HG03095 (cell line): ENCODE results near the gene TGDS.
"Not testable (repeated sequence)": the region's sequence is repeated elsewhere in the genome, so short reads cannot be mapped to it uniquely, and the experiment has no call there.

ENCODE experiments used
- ATAC-seq: cut with Tn5 transposase; IDR thresholded peaks from one replicate; pipeline ENCODE4 v1.9.1; 2021; ENCODE audit warnings: moderate library complexity; ENCODE audit not compliant: unreplicated experiment

TGDS gene

GRCh38 chr13:94595950-94596574 lies at the start of gene TGDS:
Gene TGDS, minus strand, starts transcription at chr13:94596152. Its CDS starts 16 bp downstream, at chr13:94596136.
- ATAC-seq: peak; percentile 98

GRCh38 chr13:94641409-94641941 lies 45.5 kb upstream of the TGDS start:
- ATAC-seq: no peak

GRCh38 chr13:94640721-94641120 lies 44.8 kb upstream of the TGDS start:
- ATAC-seq: no peak

- ATAC-seq: not testable (repeated sequence)
These were observed 41.7 kb upstream of the TGDS start for GRCh38 chr13:94637677-94638076.

GRCh38 chr13:94636942-94637578 lies 41.1 kb upstream of the TGDS start:
- no peak for ATAC-seq

- ATAC-seq: not testable (repeated sequence)
These were observed 40.1 kb upstream of the TGDS start for GRCh38 chr13:94636096-94636495.

- no peak for ATAC-seq
These were observed 36.5 kb upstream of the TGDS start for GRCh38 chr13:94632226-94632980.

- ATAC-seq: no peak
These were observed 34.9 kb upstream of the TGDS start for GRCh38 chr13:94630858-94631257.

GRCh38 chr13:94623316-94623715 lies 27.4 kb upstream of the TGDS start:
- no peak for ATAC-seq

- no peak for ATAC-seq
These were observed 26.4 kb upstream of the TGDS start for GRCh38 chr13:94622344-94622743.

- ATAC-seq: peak; percentile 77
These were observed 24.4 kb upstream of the TGDS start for GRCh38 chr13:94620286-94620896.

- peak; percentile 41 for ATAC-seq
These were observed 21.5 kb upstream of the TGDS start for GRCh38 chr13:94617389-94618000.

GRCh38 chr13:94613051-94613450 lies 17.1 kb upstream of the TGDS start:
- ATAC-seq: no peak

GRCh38 chr13:94612050-94612449 lies 16.1 kb upstream of the TGDS start:
- no peak for ATAC-seq

- no peak for ATAC-seq
These were observed 14.5 kb upstream of the TGDS start for GRCh38 chr13:94610475-94610874.

GRCh38 chr13:94609196-94609595 lies 13.2 kb upstream of the TGDS start:
- no peak for ATAC-seq

- ATAC-seq: no peak
These were observed 12.6 kb upstream of the TGDS start for GRCh38 chr13:94608586-94608985.

- ATAC-seq: no peak
These were observed 12.0 kb upstream of the TGDS start for GRCh38 chr13:94607939-94608338.

GRCh38 chr13:94607056-94607455 lies 11.1 kb upstream of the TGDS start:
- ATAC-seq: no peak

- ATAC-seq: no peak
These were observed 6.5 kb upstream of the TGDS start for GRCh38 chr13:94602467-94602866.
